A673 (cell line): Measurements from ENCODE around the gene CELF4. TPM values are rescaled to one million over a fixed set of nuclear protein-coding genes. Genes with fewer than 3 reads are reported as not detected.

Source experiments
- BruUV-seq: library from RNA; stranded (reverse); fragments of 400-500 nt; replicated peaks from 2 replicates; lab custom pipeline; 2021; lab: Mats Ljungman, UMichigan
- CTCF ChIA-PET: fragments of 300-600 bp; sonication (Branson Sonifier 250); formaldehyde crosslinking; loops from one replicate; lab custom pipeline; 2022; ENCODE audit warnings: antibody characterized with exemption; lab: Charles Lee
- POLR2A ChIA-PET: fragments of 300-600 bp; sonication (Branson Sonifier 250); formaldehyde crosslinking; loops from one replicate; lab custom pipeline; 2022; ENCODE audit warnings: antibody characterized with exemption; ENCODE audit not compliant: low non-redundant PET; lab: Charles Lee
- DNase-seq: peaks from one replicate; pipeline ENCODE4 v3.0.0-alpha.2; 2015; ENCODE audit warnings: low spot score
- H3K27ac ChIP-seq: fragments of 200-600 bp; sonication (generic); 2 replicates; pipeline ENCODE4 v1.5.1; 2016; ENCODE audit warnings: mixed run types, low read depth, mild to moderate bottlenecking, mixed read lengths, antibody characterized with exemption, low read length; ENCODE audit not compliant: poor library complexity, severe bottlenecking
- H3K27me3 ChIP-seq: fragments of 200-600 bp; sonication (generic); replicated peaks from 2 replicates; pipeline ENCODE4 v1.6.1; 2017; ENCODE audit warnings: mixed run types, low read depth, mild to moderate bottlenecking, mixed read lengths, antibody characterized with exemption, low read length; ENCODE audit not compliant: insufficient read depth, poor library complexity
- H3K36me3 ChIP-seq: fragments of 200-600 bp; sonication (generic); 2 replicates; pipeline ENCODE4 v1.6.1; 2016; ENCODE audit warnings: mixed run types, mild to moderate bottlenecking, mixed read lengths, antibody characterized with exemption, low read length; ENCODE audit not compliant: insufficient read depth, poor library complexity, severe bottlenecking
- H3K4me1 ChIP-seq: fragments of 200-600 bp; sonication (generic); 2 replicates; pipeline ENCODE4 v1.6.1; 2017; ENCODE audit warnings: mixed run types, mild to moderate bottlenecking, mixed read lengths, antibody characterized with exemption, low read length; ENCODE audit not compliant: insufficient read depth, poor library complexity, severe bottlenecking
- H3K4me3 ChIP-seq: fragments of 200-600 bp; sonication (generic); 2 replicates; pipeline ENCODE4 v1.5.1; 2016; ENCODE audit warnings: low read depth, mixed run types, mild to moderate bottlenecking, mixed read lengths, low read length; ENCODE audit not compliant: poor library complexity, severe bottlenecking
- H3K9me3 ChIP-seq: fragments of 200-600 bp; sonication (generic); 2 replicates; pipeline ENCODE4 v1.6.1; 2016; ENCODE audit warnings: mixed run types, low read depth, mild to moderate bottlenecking, mixed read lengths, antibody characterized with exemption, low read length; ENCODE audit not compliant: poor library complexity, severe bottlenecking
- EZH2 ChIP-seq: fragments of 200-600 bp; sonication (generic); IDR thresholded peaks from 2 replicates; pipeline ENCODE4 v1.6.1; 2017; ENCODE audit warnings: borderline replicate concordance, low read depth, mild to moderate bottlenecking, mixed read lengths, antibody characterized with exemption, low read length; ENCODE audit not compliant: poor library complexity, severe bottlenecking
- intact Hi-C: fragments of 100-400 bp; cut with micrococcal nuclease; formaldehyde crosslinking; loops from one replicate; pipeline ENCODE4 v1.10.0; 2022; ENCODE audit not compliant: unreplicated experiment
- total RNA-seq: library from RNA; stranded (reverse); gene quantifications from 2 replicates; pipeline ENCODE4 v1.2.3, GENCODE V29; 2021
- TF ChIP-seq, protein P1 (sequence below): fragments of 300-800, 200-600 bp; sonication (generic); conservative IDR thresholded peaks from 2 replicates; pipeline ENCODE4 v1.5.1; 2017; ENCODE audit warnings: low read depth, mild to moderate bottlenecking, antibody characterized with exemption, low read length, moderate library complexity, mixed read lengths

Gene CELF4
- total RNA-seq, 1 experiment from 2014 or later, result not detected

DNA sequence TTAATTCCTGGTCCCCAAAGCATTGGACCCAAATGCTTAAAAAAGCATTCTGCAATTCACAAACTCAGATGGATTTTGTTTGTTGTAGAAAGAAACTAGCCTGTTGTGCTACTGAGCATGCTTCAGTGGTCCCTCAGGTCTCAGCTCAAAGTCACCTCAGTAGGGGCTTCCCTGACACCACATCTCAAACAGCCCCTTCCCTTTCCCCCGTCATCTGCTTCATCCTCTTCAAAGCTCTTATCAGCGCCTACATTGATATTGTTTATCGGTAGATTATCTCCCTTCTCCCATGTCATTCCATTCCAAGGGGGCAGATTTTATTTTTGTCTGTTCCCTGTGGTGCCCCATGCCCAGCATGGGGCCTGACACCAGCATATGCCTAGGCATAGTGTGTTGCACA, 172.9 kb downstream of the CELF4 start:
- peaks cover 33% of the 10 kb centered on the region for H3K27me3 ChIP-seq
- no peaks in the 10 kb centered on the region for H3K9me3 ChIP-seq
- BruUV-seq, result no TSS peak
- H3K36me3 ChIP-seq, result no peaks in the 10 kb centered on the region
- intact Hi-C loops, result no loop called here
- TF ChIP-seq, protein P1, sequence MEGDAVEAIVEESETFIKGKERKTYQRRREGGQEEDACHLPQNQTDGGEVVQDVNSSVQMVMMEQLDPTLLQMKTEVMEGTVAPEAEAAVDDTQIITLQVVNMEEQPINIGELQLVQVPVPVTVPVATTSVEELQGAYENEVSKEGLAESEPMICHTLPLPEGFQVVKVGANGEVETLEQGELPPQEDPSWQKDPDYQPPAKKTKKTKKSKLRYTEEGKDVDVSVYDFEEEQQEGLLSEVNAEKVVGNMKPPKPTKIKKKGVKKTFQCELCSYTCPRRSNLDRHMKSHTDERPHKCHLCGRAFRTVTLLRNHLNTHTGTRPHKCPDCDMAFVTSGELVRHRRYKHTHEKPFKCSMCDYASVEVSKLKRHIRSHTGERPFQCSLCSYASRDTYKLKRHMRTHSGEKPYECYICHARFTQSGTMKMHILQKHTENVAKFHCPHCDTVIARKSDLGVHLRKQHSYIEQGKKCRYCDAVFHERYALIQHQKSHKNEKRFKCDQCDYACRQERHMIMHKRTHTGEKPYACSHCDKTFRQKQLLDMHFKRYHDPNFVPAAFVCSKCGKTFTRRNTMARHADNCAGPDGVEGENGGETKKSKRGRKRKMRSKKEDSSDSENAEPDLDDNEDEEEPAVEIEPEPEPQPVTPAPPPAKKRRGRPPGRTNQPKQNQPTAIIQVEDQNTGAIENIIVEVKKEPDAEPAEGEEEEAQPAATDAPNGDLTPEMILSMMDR, result no peak
- no peak for TF ChIP-seq EZH2
- H3K4me1 ChIP-seq, result peaks cover 5% of the 10 kb centered on the region
- DNase-seq, result no peak
- no peak overlapping the region for H3K4me3 ChIP-seq
- CTCF ChIA-PET, result no interaction called here
- POLR2A ChIA-PET, result no interaction called here
- no peak overlapping the region for H3K27ac ChIP-seq

GRCh38 chr18:37391698-37392548, 173.7 kb downstream of the CELF4 start:
- intact Hi-C loops, result no loop called here
- Histone ChIP-seq H3K4me3 (no peak overlapping the region), H3K36me3 (no peaks in the 10 kb centered on the region), H3K27me3 (peaks cover 33% of the 10 kb centered on the region), H3K27ac (no peak overlapping the region), H3K4me1 (peaks cover 5% of the 10 kb centered on the region), H3K9me3 (no peaks in the 10 kb centered on the region)
- ChIA-PET POLR2A (no interaction called here), CTCF (no interaction called here)
- DNase-seq, result no peak
- TF ChIP-seq, protein P1, result no peak
- no peak for TF ChIP-seq EZH2
- no TSS peak for BruUV-seq

GRCh38 chr18:37391156-37391555, 174.4 kb downstream of the CELF4 start:
- Histone ChIP-seq H3K27ac (no peak overlapping the region), H3K9me3 (no peaks in the 10 kb centered on the region), H3K27me3 (peaks cover 33% of the 10 kb centered on the region), H3K4me1 (peaks cover 5% of the 10 kb centered on the region), H3K4me3 (no peak overlapping the region), H3K36me3 (no peaks in the 10 kb centered on the region)
- POLR2A ChIA-PET, result no interaction called here
- BruUV-seq, result no TSS peak
- no peak for DNase-seq
- TF ChIP-seq, protein P1, result no peak
- no peak for TF ChIP-seq EZH2
- intact Hi-C loops, result no loop called here
- CTCF ChIA-PET, result no interaction called here
